ENCODE results near the gene FBLN1.

The FBLN1 gene

DNA sequence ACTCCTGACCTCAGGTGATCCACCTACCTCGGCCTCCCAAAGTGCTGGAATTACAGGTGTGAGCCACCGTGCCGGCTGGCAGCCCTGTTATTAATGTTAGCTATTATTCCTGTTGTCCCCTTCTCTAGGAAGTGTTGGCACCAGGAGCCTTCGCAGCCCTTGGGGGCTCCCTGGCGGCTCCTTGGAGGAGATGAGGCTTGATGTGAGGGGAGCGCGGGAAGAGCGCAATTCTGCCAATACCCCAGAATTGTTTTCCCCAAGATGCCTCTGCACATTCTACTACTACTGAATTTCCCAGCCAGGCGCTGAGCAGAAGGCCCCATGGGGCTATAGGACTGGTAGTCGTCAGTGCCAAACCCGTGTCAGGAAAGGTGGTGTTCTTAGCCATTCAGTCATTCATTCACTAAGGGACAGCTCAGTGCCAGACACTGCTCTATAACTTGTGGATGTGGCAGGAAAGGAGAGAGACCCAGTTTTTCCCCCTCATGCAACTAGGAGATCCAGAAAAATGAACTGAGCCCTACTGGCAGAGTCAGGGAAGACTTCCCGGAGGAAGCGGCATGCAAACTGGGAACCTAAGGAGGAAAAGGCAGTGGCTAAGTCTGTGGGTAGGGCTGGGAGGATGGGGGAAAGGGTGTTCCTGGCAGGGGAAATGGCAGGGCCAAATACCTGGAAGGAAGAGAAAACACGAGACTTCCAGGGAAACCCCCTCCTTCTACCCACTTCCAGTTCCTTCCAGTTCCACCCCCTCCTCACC lies 3.5 kb downstream of the FBLN1 start:
- H3K4me3 ChIP-seq (ENCODE audit: low read depth, low read length), result no peak overlapping the region
- TF ChIP-seq CTCF (IDR thresholded peaks at IDR 0.05; ENCODE audit: low read depth, low read length), result no peak

DNA sequence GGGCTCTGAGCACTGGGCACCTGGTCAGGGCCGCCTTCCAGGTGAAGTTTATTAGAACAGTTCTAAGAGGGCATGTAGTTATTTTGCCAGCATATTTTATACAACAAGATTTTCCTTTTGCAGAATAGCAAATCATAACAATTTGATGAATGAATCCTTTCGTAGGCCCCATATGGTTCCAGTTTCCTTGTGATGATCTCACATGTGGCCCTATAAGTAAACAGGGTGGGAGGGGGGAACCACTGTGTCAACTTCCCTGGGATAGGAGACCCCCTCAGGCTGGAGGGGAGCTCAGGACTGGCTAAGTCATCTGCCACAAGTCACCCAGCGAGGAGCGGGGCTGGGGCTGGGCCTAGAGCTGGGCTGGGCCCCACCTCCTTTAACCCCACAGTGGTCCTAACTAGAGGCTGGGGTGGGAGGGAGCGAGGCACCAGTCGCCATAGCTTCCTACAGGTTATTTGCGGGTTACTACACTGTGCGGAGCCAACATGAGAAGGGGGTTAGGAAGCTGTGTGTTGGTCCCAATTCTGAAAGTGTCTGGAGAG lies 4.2 kb downstream of the FBLN1 start:
- no peak for TF ChIP-seq CTCF (IDR thresholded peaks at IDR 0.05; ENCODE audit: low read depth, low read length)
- H3K4me3 ChIP-seq (ENCODE audit: low read depth, low read length), result no peak overlapping the region

GRCh38 chr22:45507798-45508197 lies 5.1 kb downstream of the FBLN1 start:
- no peak for TF ChIP-seq CTCF (IDR thresholded peaks at IDR 0.05; ENCODE audit: low read depth, low read length)
- H3K4me3 ChIP-seq (ENCODE audit: low read depth, low read length), result no peak overlapping the region

DNA sequence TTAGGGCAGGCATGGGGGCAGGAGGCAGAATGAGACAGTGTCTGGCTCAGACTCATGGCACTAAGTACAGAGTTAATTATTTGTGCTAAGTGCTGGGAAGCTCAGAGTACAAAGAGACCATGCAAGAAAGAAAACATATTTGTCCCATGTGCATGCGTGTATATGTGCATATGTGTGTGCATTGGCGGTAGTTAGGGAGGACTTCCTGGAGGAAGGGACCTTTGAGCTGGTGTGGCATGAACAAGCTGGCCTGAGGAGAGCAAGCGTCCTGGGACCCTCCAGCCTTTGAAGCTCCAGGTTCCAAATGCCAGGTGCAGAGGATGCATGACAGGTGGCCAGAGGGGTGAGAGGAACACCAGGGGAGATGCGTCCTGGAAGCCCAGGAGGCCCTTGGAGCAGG lies 6.1 kb downstream of the FBLN1 start:
- no peak for TF ChIP-seq CTCF (IDR thresholded peaks at IDR 0.05; ENCODE audit: low read depth, low read length)
- H3K4me3 ChIP-seq (ENCODE audit: low read depth, low read length), result no peak overlapping the region

GRCh38 chr22:45510376-45511232 lies 7.9 kb downstream of the FBLN1 start:
- H3K4me3 ChIP-seq (ENCODE audit: low read depth, low read length), result no peak overlapping the region
- no peak for TF ChIP-seq CTCF (IDR thresholded peaks at IDR 0.05; ENCODE audit: low read depth, low read length)

GRCh38 chr22:45511847-45512261 lies 9.2 kb downstream of the FBLN1 start:
- no peak overlapping the region for H3K4me3 ChIP-seq (ENCODE audit: low read depth, low read length)
- no peak for TF ChIP-seq CTCF (IDR thresholded peaks at IDR 0.05; ENCODE audit: low read depth, low read length)

GRCh38 chr22:45512363-45512762 lies 9.7 kb downstream of the FBLN1 start:
- H3K4me3 ChIP-seq (ENCODE audit: low read depth, low read length), result no peak overlapping the region
- no peak for TF ChIP-seq CTCF (IDR thresholded peaks at IDR 0.05; ENCODE audit: low read depth, low read length)
